Activated T-helper 1 cell treated with Interleukin-2 at 50 U/mL for 16 hours (primary cell): Measurements from ENCODE around the gene CENPX.
"Not testable (repeated sequence)": the region's sequence is repeated elsewhere in the genome, so short reads cannot be mapped to it uniquely, and the experiment has no call there.

Source experiments
- DNase-seq: peaks from one replicate; pipeline ENCODE4 v3.0.0-alpha.2; 2020; ENCODE audit warnings: low read depth

The CENPX gene

GRCh38 chr17:82039695-82040299 lies 17.1 kb upstream of the CENPX start:
- DNase-seq: no peak

GRCh38 chr17:82038796-82039409 lies 16.2 kb upstream of the CENPX start:
- not testable (repeated sequence) for DNase-seq

- DNase-seq: no peak
These were observed 15.2 kb upstream of the CENPX start for GRCh38 chr17:82037889-82038195.

- DNase-seq: peak; percentile 91
These were observed 14.6 kb upstream of the CENPX start, which contains the start of gene DCXR for GRCh38 chr17:82037092-82037888. Gene DCXR, minus strand, starts transcription at chr17:82037697. Its CDS starts 15 bp downstream, at chr17:82037682.

- no peak for DNase-seq
These were observed 14.0 kb upstream of the CENPX start for GRCh38 chr17:82036634-82037091.

GRCh38 chr17:82035956-82036633 lies 13.4 kb upstream of the CENPX start:
- DNase-seq: no peak

- DNase-seq: no peak
These were observed 12.8 kb upstream of the CENPX start for GRCh38 chr17:82035488-82035887.

- no peak for DNase-seq
These were observed 11.8 kb upstream of the CENPX start for GRCh38 chr17:82034371-82035011.

- no peak for DNase-seq
These were observed 10.8 kb upstream of the CENPX start for GRCh38 chr17:82033359-82034085.

- DNase-seq: no peak
These were observed 9.4 kb upstream of the CENPX start for GRCh38 chr17:82031885-82032627.

- DNase-seq: no peak
These were observed 8.7 kb upstream of the CENPX start, which contains the start of gene RAC3 for GRCh38 chr17:82031303-82031884. Gene RAC3, plus strand, starts transcription at chr17:82031678. Its CDS starts 84 bp downstream, at chr17:82031762.

- peak; percentile 76 for DNase-seq
These were observed 8.0 kb upstream of the CENPX start for GRCh38 chr17:82030470-82031302.

- no peak for DNase-seq
These were observed 7.4 kb upstream of the CENPX start for GRCh38 chr17:82029990-82030469.

GRCh38 chr17:82029391-82029790 lies 6.7 kb upstream of the CENPX start:
- no peak for DNase-seq

GRCh38 chr17:82028966-82029365 lies 6.3 kb upstream of the CENPX start:
- no peak for DNase-seq

- no peak for DNase-seq
These were observed 5.6 kb upstream of the CENPX start for GRCh38 chr17:82028246-82028645.

- DNase-seq: no peak
These were observed 2.9 kb upstream of the CENPX start for GRCh38 chr17:82025401-82026107.

GRCh38 chr17:82024859-82025258 lies 2.2 kb upstream of the CENPX start:
- no peak for DNase-seq
